HCT116 (cell line): ENCODE data around the gene CYP4F12. TPM values are rescaled to one million over a fixed set of nuclear protein-coding genes. Genes with fewer than 3 reads are reported as not detected.

Experiments
- ATAC-seq: fragments of 200-7000 bp; cut with Tn5 transposase; 2 replicates; pipeline ENCODE4 v1.9.1; 2020; ENCODE audit warnings: mild to moderate bottlenecking, moderate library complexity
- BruUV-seq: library from RNA; stranded (reverse); fragments of 400-500 nt; replicated peaks from 2 replicates; lab custom pipeline; 2021; lab: Mats Ljungman, UMichigan
- CTCF ChIA-PET: fragments of 300-600 bp; sonication (Branson Sonifier 250); formaldehyde crosslinking; loops from one replicate; lab custom pipeline; 2021; ENCODE audit warnings: antibody characterized with exemption; lab: Charles Lee
- POLR2A ChIA-PET: fragments of 300-600, 350-600 bp; sonication (Branson Sonifier 250); formaldehyde crosslinking; loops from one replicate; lab custom pipeline; 2021; ENCODE audit warnings: antibody characterized with exemption; lab: Charles Lee
- RAD21 ChIA-PET, 2 experiments: fragments of 300-600 bp; sonication (Branson Sonifier 250); formaldehyde crosslinking; loops; one replicate each; lab custom pipeline; 2023; ENCODE audit warnings: low total read pairs in 2 of 2; ENCODE audit not compliant: uncharacterized antibody in 2 of 2, unreplicated experiment in 2 of 2, low non-redundant PET in 1 of 2; lab: Charles Lee
- DNase-seq: peaks from one replicate; pipeline ENCODE4 v3.0.0-alpha.2; 2010; ENCODE audit warnings: low read depth, low spot score
- H2AFZ ChIP-seq: fragments of 200-600 bp; shearing (Covaris generic), sonication (generic); 2 replicates; pipeline ENCODE4 v1.6.1; 2017; ENCODE audit warnings: low read depth, mixed run types, mixed read lengths, antibody characterized with exemption, low read length; ENCODE audit not compliant: poor library complexity, severe bottlenecking
- H3K27ac ChIP-seq: 2 replicates; pipeline ENCODE4 v1.5.1; 2012; ENCODE audit warnings: low read depth, low read length
- H3K27me3 ChIP-seq: fragments of 200-600 bp; sonication (generic); 2 replicates; pipeline ENCODE4 v1.6.1; 2016; ENCODE audit warnings: mixed run types, low read length, mixed read lengths; ENCODE audit not compliant: insufficient read depth
- H3K36me3 ChIP-seq, 2 experiments: fragments of 200-500 bp in 1 of 2; fragments of 200-600 bp in 1 of 2; sonication (Bioruptor generic) in 1 of 2; sonication (generic) in 1 of 2; 2 replicates each; pipeline versions ENCODE4 v1.5.1 to v1.6.1; 2014 to 2016; ENCODE audit warnings: low read length in 2 of 2, inconsistent platforms in 1 of 2, mixed read lengths in 1 of 2, mixed run types in 1 of 2; ENCODE audit not compliant: insufficient read depth in 2 of 2, control insufficient read depth in 1 of 2
- H3K4me1 ChIP-seq, 2 experiments: fragments of 200-600 bp in 1 of 2; sonication (generic) in 1 of 2; 2 replicates each; pipeline versions ENCODE4 v1.5.1 to v1.6.1; 2012 to 2017; ENCODE audit warnings: low read length in 2 of 2, inconsistent platforms in 1 of 2, mild to moderate bottlenecking in 1 of 2, mixed read lengths in 1 of 2, mixed run types in 1 of 2, moderate library complexity in 1 of 2; ENCODE audit not compliant: insufficient read depth in 2 of 2, control insufficient read depth in 1 of 2
- H3K4me2 ChIP-seq: fragments of 200-600 bp; sonication (generic); 2 replicates; pipeline ENCODE4 v1.6.1; 2017; ENCODE audit warnings: mixed run types, low read length, mixed read lengths
- H3K4me3 ChIP-seq, 2 experiments: fragments of 200-600 bp in 1 of 2; sonication (generic) in 1 of 2; replicated peaks in 1 of 2; 2 replicates each; pipeline ENCODE4 v1.5.1; 2011 to 2016; ENCODE audit warnings: low read length in 2 of 2, control low read depth in 1 of 2, low read depth in 1 of 2, mild to moderate bottlenecking in 1 of 2, mixed read lengths in 1 of 2, mixed run types in 1 of 2
- H3K79me2 ChIP-seq: fragments of 200-600 bp; sonication (generic); 2 replicates; pipeline ENCODE4 v1.6.1; 2017; ENCODE audit warnings: mild to moderate bottlenecking, mixed run types, low read length, moderate library complexity, mixed read lengths; ENCODE audit not compliant: insufficient read depth
- H3K9ac ChIP-seq: fragments of 200-600 bp; sonication (generic); 2 replicates; pipeline ENCODE4 v1.6.1; 2016; ENCODE audit warnings: low read length, mixed read lengths
- H3K9me2 ChIP-seq: fragments of 200-600 bp; sonication (generic), shearing (Covaris generic); 2 replicates; pipeline ENCODE4 v1.6.1; 2017; ENCODE audit warnings: mixed run types, mild to moderate bottlenecking, moderate library complexity; ENCODE audit not compliant: insufficient read depth
- H3K9me3 ChIP-seq, 2 experiments: fragments of 200-500 bp in 1 of 2; fragments of 200-600 bp in 1 of 2; sonication (Bioruptor generic) in 1 of 2; sonication (generic) in 1 of 2; 2 replicates each; pipeline ENCODE4 v1.6.1; 2014 to 2017; ENCODE audit warnings: low read length in 2 of 2, mixed read lengths in 2 of 2, inconsistent platforms in 1 of 2, low read depth in 1 of 2, mild to moderate bottlenecking in 1 of 2, mixed run types in 1 of 2, moderate library complexity in 1 of 2; ENCODE audit not compliant: control insufficient read depth in 1 of 2, insufficient read depth in 1 of 2
- H4K20me1 ChIP-seq: fragments of 200-600 bp; sonication (generic), shearing (Covaris generic); 2 replicates; pipeline ENCODE4 v1.6.1; 2017; ENCODE audit warnings: mixed run types, mild to moderate bottlenecking, moderate library complexity; ENCODE audit not compliant: insufficient read depth
- EGR1 ChIP-seq: IDR thresholded peaks from 2 replicates; pipeline ENCODE4 v1.6.1; 2012; ENCODE audit warnings: low read depth
- EZH2 ChIP-seq: fragments of 200-600 bp; sonication (generic); IDR thresholded peaks from 2 replicates; pipeline ENCODE4 v1.6.1; 2017; ENCODE audit warnings: antibody characterized with exemption, mixed run types
- EZH2phosphoT487 ChIP-seq: fragments of 200-600 bp; IDR thresholded peaks from 2 replicates; pipeline ENCODE4 v1.6.1; 2018; ENCODE audit warnings: antibody characterized with exemption, borderline replicate concordance
- JUND ChIP-seq: IDR thresholded peaks from 2 replicates; pipeline ENCODE4 v1.6.1; 2012
- POLR2AphosphoS5 ChIP-seq: IDR thresholded peaks from 2 replicates; pipeline ENCODE4 v1.6.1; 2011; ENCODE audit warnings: mild to moderate bottlenecking, low read depth, low read length, moderate library complexity
- RAD21 ChIP-seq: IDR thresholded peaks from 2 replicates; pipeline ENCODE4 v1.6.1; 2012; ENCODE audit warnings: low read depth, mild to moderate bottlenecking
- SIN3A ChIP-seq: IDR thresholded peaks from 2 replicates; pipeline ENCODE4 v1.6.1; 2012; ENCODE audit warnings: low read depth
- SRF ChIP-seq: IDR thresholded peaks from 2 replicates; pipeline ENCODE4 v1.6.1; 2012; ENCODE audit warnings: low read depth
- TCF7L2 ChIP-seq: IDR thresholded peaks from 2 replicates; pipeline ENCODE4 v1.7.0; 2011; ENCODE audit warnings: borderline replicate concordance, inconsistent platforms; ENCODE audit not compliant: insufficient read depth, insufficient read length; ENCODE audit errors: extremely low read depth
- YY1 ChIP-seq: IDR thresholded peaks from 2 replicates; pipeline ENCODE4 v1.6.1; 2011; ENCODE audit warnings: low read length, low read depth, moderate library complexity, mild to moderate bottlenecking; ENCODE audit not compliant: insufficient replicate concordance; ENCODE audit errors: extremely low read depth
- ZFX ChIP-seq: fragments of 450-650 bp; IDR thresholded peaks from 2 replicates; pipeline ENCODE4 v1.6.1; 2017
- ZNF274 ChIP-seq: fragments of 200-500 bp; sonication (Bioruptor generic); IDR thresholded peaks from 2 replicates; pipeline ENCODE4 v1.6.1; 2014; ENCODE audit warnings: mild to moderate bottlenecking, low read depth, low read length, inconsistent platforms
- intact Hi-C: fragments of 100-400 bp; cut with micrococcal nuclease; formaldehyde crosslinking; loops from 2 replicates; pipeline ENCODE4 v1.10.0; 2022
- total RNA-seq: library from RNA; stranded (reverse); gene quantifications from one replicate; pipeline ENCODE4 v1.2.1, GENCODE V29; 2021; ENCODE audit not compliant: unreplicated experiment
- TF ChIP-seq, protein P1 (sequence below): IDR thresholded peaks from 2 replicates; pipeline ENCODE4 v1.6.1; 2012
- TF ChIP-seq, protein P2 (sequence below): IDR thresholded peaks from 2 replicates; pipeline ENCODE4 v1.6.1; 2012
- TF ChIP-seq, protein P3 (sequence below): IDR thresholded peaks from 2 replicates; pipeline ENCODE4 v1.6.1; 2012; ENCODE audit warnings: low read depth

CYP4F12 gene
- total RNA-seq, 1 experiment from 2014 or later: 4.4 TPM

DNA sequence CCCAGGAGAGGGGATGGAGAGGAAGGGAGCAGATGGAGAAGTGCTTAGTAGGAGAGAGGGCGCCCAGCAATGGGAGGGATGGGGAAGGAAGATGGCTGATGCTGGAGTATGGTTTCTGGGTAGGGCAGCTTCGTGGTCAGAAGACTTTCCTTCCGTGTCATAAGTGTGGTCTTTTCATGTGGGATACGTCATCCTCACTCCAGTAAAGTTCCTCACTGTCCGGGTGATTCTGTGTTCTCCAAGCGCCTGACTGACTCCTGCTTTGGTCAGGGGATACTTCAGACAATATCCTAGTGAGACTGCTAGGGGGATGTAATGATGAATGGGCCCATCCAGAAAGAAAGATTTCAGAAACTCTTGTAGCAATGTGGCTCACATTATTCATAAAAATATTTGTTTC lies 61.0 kb downstream of the CYP4F12 start:
- H3K36me3 ChIP-seq: no peaks in the 10 kb centered on the region
- H2AFZ ChIP-seq: no peak overlapping the region
- ChIA-PET RAD21 (no interaction called here), CTCF (no interaction called here)
- H3K27me3 ChIP-seq: no peaks in the 10 kb centered on the region
- no peak overlapping the region for H3K27ac ChIP-seq
- intact Hi-C loops: no loop called here
- H4K20me1 ChIP-seq: no peaks in the 10 kb centered on the region; the same call in 1 of the 2 replicates
- H3K4me3 ChIP-seq: no peak overlapping the region
- no peak overlapping the region for H3K4me2 ChIP-seq
- TF ChIP-seq, protein P1, sequence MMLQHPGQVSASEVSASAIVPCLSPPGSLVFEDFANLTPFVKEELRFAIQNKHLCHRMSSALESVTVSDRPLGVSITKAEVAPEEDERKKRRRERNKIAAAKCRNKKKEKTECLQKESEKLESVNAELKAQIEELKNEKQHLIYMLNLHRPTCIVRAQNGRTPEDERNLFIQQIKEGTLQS: no peak
- TF ChIP-seq ZFX: no peak
- TF ChIP-seq, protein P2, sequence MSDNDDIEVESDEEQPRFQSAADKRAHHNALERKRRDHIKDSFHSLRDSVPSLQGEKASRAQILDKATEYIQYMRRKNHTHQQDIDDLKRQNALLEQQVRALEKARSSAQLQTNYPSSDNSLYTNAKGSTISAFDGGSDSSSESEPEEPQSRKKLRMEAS: no peak
- TF ChIP-seq SRF: no peak
- no peak for TF ChIP-seq EZH2
- no peak for TF ChIP-seq JUND
- no peak for TF ChIP-seq RAD21
- TF ChIP-seq SIN3A: no peak
- no peak for TF ChIP-seq ZNF274
- TF ChIP-seq EGR1: no peak
- TF ChIP-seq, protein P3, sequence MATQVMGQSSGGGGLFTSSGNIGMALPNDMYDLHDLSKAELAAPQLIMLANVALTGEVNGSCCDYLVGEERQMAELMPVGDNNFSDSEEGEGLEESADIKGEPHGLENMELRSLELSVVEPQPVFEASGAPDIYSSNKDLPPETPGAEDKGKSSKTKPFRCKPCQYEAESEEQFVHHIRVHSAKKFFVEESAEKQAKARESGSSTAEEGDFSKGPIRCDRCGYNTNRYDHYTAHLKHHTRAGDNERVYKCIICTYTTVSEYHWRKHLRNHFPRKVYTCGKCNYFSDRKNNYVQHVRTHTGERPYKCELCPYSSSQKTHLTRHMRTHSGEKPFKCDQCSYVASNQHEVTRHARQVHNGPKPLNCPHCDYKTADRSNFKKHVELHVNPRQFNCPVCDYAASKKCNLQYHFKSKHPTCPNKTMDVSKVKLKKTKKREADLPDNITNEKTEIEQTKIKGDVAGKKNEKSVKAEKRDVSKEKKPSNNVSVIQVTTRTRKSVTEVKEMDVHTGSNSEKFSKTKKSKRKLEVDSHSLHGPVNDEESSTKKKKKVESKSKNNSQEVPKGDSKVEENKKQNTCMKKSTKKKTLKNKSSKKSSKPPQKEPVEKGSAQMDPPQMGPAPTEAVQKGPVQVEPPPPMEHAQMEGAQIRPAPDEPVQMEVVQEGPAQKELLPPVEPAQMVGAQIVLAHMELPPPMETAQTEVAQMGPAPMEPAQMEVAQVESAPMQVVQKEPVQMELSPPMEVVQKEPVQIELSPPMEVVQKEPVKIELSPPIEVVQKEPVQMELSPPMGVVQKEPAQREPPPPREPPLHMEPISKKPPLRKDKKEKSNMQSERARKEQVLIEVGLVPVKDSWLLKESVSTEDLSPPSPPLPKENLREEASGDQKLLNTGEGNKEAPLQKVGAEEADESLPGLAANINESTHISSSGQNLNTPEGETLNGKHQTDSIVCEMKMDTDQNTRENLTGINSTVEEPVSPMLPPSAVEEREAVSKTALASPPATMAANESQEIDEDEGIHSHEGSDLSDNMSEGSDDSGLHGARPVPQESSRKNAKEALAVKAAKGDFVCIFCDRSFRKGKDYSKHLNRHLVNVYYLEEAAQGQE: no peak
- no peak for TF ChIP-seq TCF7L2
- no peak for TF ChIP-seq POLR2AphosphoS5
- no peak for TF ChIP-seq YY1
- no peak for TF ChIP-seq EZH2phosphoT487
- TF ChIP-seq, all 23 proteins: peak for 0
- Histone ChIP-seq H3K79me2 (no peaks in the 10 kb centered on the region), H3K9me3 (no peaks in the 10 kb centered on the region), H3K4me1 (no peaks in the 10 kb centered on the region), H3K9me2 (no peaks in the 10 kb centered on the region; the same call in 1 of the 2 replicates), H3K9ac (no peak overlapping the region)
- POLR2A ChIA-PET: no interaction called here
- DNase-seq (no peak), ATAC-seq (no peak)
- BruUV-seq: no TSS peak
